Subcutaneous abdominal adipose tissue (tissue), 5 donors: Measurements from ENCODE around the gene FAM3D.

Experiments
- H3K27ac ChIP-seq: one replicate; pipeline ENCODE4 v1.7.0; 2013; ENCODE audit warnings: low read depth, mild to moderate bottlenecking, inconsistent platforms, low read length, moderate library complexity
- H3K27me3 ChIP-seq, 5 donors: one replicate each; pipeline ENCODE4 v1.7.0; 2013; ENCODE audit warnings: low read length in 5 of 5, inconsistent platforms in 1 of 5; ENCODE audit not compliant: control insufficient read depth in 5 of 5, insufficient read depth in 4 of 5
- H3K36me3 ChIP-seq, 5 donors: one replicate each; pipeline ENCODE4 v1.7.0; 2013; ENCODE audit warnings: low read length in 5 of 5; ENCODE audit not compliant: control insufficient read depth in 5 of 5, insufficient read depth in 5 of 5
- H3K4me1 ChIP-seq, 5 donors: one replicate each; pipeline ENCODE4 v1.7.0; 2013; ENCODE audit warnings: low read length in 5 of 5, mild to moderate bottlenecking in 3 of 5, moderate library complexity in 1 of 5; ENCODE audit not compliant: control insufficient read depth in 5 of 5, insufficient read depth in 5 of 5
- H3K4me3 ChIP-seq, 5 donors: one replicate each; pipeline ENCODE4 v1.7.0; 2013; ENCODE audit warnings: low read length in 5 of 5, low read depth in 1 of 5
- H3K9ac ChIP-seq, 5 donors: one replicate each; pipeline ENCODE4 v1.7.0; 2013; ENCODE audit warnings: low read length in 5 of 5, mild to moderate bottlenecking in 4 of 5, moderate library complexity in 3 of 5
- H3K9me3 ChIP-seq, 5 donors: one replicate each; pipeline ENCODE4 v1.7.0; 2013; ENCODE audit warnings: low read length in 5 of 5; ENCODE audit not compliant: control insufficient read depth in 5 of 5
- donor health status: healthy.
- donor health status: healthy.
- donor health status: healthy.
- donor health status: healthy.
- donor health status: healthy.

Gene FAM3D

GRCh38 chr3:58609990-58610389 is 56.6 kb downstream of the FAM3D start:
- Histone ChIP-seq H3K27ac (no peak overlapping the region), H3K36me3 (no peaks in the 10 kb centered on the region), H3K9ac (no peak overlapping the region), H3K4me3 (no peak overlapping the region), H3K4me1 (no peaks in the 10 kb centered on the region), H3K9me3 (peaks cover 0 to 4% (median 0%) of the 10 kb centered on the region in 5 donors), H3K27me3 (peaks cover 0 to 3% (median 0%) of the 10 kb centered on the region in 5 donors)

GRCh38 chr3:58608648-58609047 is 57.9 kb downstream of the FAM3D start:
- Histone ChIP-seq H3K36me3 (no peaks in the 10 kb centered on the region), H3K27me3 (peaks cover 0 to 7% (median 0%) of the 10 kb centered on the region in 5 donors), H3K9me3 (peaks cover 0 to 6% (median 4%) of the 10 kb centered on the region in 5 donors), H3K4me3 (no peak overlapping the region), H3K4me1 (no peaks in the 10 kb centered on the region), H3K27ac (no peak overlapping the region), H3K9ac (no peak overlapping the region)

- Histone ChIP-seq H3K4me3 (no peak overlapping the region), H3K9ac (no peak overlapping the region), H3K9me3 (peaks cover 0 to 6% (median 4%) of the 10 kb centered on the region in 5 donors), H3K27me3 (peaks cover 0 to 7% (median 0%) of the 10 kb centered on the region in 5 donors), H3K27ac (no peak overlapping the region), H3K36me3 (no peaks in the 10 kb centered on the region), H3K4me1 (no peaks in the 10 kb centered on the region)
These were observed 58.8 kb downstream of the FAM3D start for GRCh38 chr3:58607816-58608215.

GRCh38 chr3:58606693-58607092 is 59.9 kb downstream of the FAM3D start:
- no peak overlapping the region for H3K4me3 ChIP-seq
- no peaks in the 10 kb centered on the region for H3K36me3 ChIP-seq
- no peak overlapping the region for H3K27ac ChIP-seq
- H3K27me3 ChIP-seq = peaks cover 0 to 11% (median 0%) of the 10 kb centered on the region in 5 donors
- no peak overlapping the region for H3K9ac ChIP-seq
- H3K4me1 ChIP-seq = no peaks in the 10 kb centered on the region
- H3K9me3 ChIP-seq = peaks cover 0 to 6% (median 4%) of the 10 kb centered on the region in 5 donors

GRCh38 chr3:58604031-58604430 is 62.5 kb downstream of the FAM3D start:
- H3K4me3 ChIP-seq = no peak overlapping the region
- no peak overlapping the region for H3K27ac ChIP-seq
- no peaks in the 10 kb centered on the region for H3K36me3 ChIP-seq
- H3K9me3 ChIP-seq = peaks cover 0 to 6% (median 4%) of the 10 kb centered on the region in 5 donors
- no peaks in the 10 kb centered on the region for H3K4me1 ChIP-seq
- H3K27me3 ChIP-seq = peaks cover 0 to 11% (median 0%) of the 10 kb centered on the region in 5 donors
- no peak overlapping the region for H3K9ac ChIP-seq

- Histone ChIP-seq H3K27me3 (peaks cover 0 to 11% (median 0%) of the 10 kb centered on the region in 5 donors), H3K4me3 (no peak overlapping the region), H3K27ac (no peak overlapping the region), H3K4me1 (no peaks in the 10 kb centered on the region), H3K36me3 (no peaks in the 10 kb centered on the region), H3K9me3 (peaks cover 0 to 6% (median 4%) of the 10 kb centered on the region in 5 donors), H3K9ac (no peak overlapping the region)
These were observed 63.0 kb downstream of the FAM3D start for GRCh38 chr3:58603606-58604005.

GRCh38 chr3:58597770-58598310 is 68.7 kb downstream of the FAM3D start:
- H3K4me1 ChIP-seq = no peaks in the 10 kb centered on the region
- no peak overlapping the region for H3K9ac ChIP-seq
- H3K27ac ChIP-seq = no peak overlapping the region
- peaks cover 0 to 4% (median 0%) of the 10 kb centered on the region in 5 donors for H3K27me3 ChIP-seq
- no peaks in the 10 kb centered on the region for H3K9me3 ChIP-seq
- H3K36me3 ChIP-seq = no peaks in the 10 kb centered on the region
- no peak overlapping the region for H3K4me3 ChIP-seq

- Histone ChIP-seq H3K4me3 (no peak overlapping the region), H3K27ac (no peak overlapping the region), H3K36me3 (no peaks in the 10 kb centered on the region), H3K9ac (no peak overlapping the region), H3K27me3 (peaks cover 0 to 2% (median 0%) of the 10 kb centered on the region in 5 donors), H3K4me1 (no peaks in the 10 kb centered on the region), H3K9me3 (no peaks in the 10 kb centered on the region)
These were observed 69.6 kb downstream of the FAM3D start for GRCh38 chr3:58596834-58597518.

GRCh38 chr3:58594117-58594516 is 72.5 kb downstream of the FAM3D start:
- Histone ChIP-seq H3K36me3 (no peaks in the 10 kb centered on the region), H3K27ac (no peak overlapping the region), H3K4me1 (no peaks in the 10 kb centered on the region), H3K9me3 (no peaks in the 10 kb centered on the region), H3K27me3 (no peaks in the 10 kb centered on the region), H3K4me3 (no peak overlapping the region), H3K9ac (no peak overlapping the region)
